Endometrial microvascular endothelial cells (primary cell): Measurements from ENCODE around the gene ZNF837. TPM values are rescaled to one million over a fixed set of nuclear protein-coding genes. Genes with fewer than 3 reads are reported as not detected.
"Not testable (repeated sequence)": the region's sequence is repeated elsewhere in the genome, so short reads cannot be mapped to it uniquely, and the experiment has no call there.

ENCODE experiments used
- in situ Hi-C: cut with HindIII; loops from 2 replicates; pipeline ENCODE4 v1.10.0; 2017; ENCODE audit warnings: low sequenced_read_pairs, low pct_unique_long_range_greater_than_20kb; ENCODE audit errors: inconsistent ontology term
- total RNA-seq: library from RNA; depleted of rRNA; stranded (reverse); fragments of >200 nt; gene quantifications from one replicate; pipeline ENCODE4 v1.2.3, GENCODE V29; 2015; ENCODE audit errors: inconsistent ontology term

The ZNF837 gene
- total RNA-seq, 1 donor from 2014 or later, result 3.1 TPM

- in situ Hi-C loops, result no loop called here
Observed at GRCh38 chr19:58379246-58379645, 1.6 kb downstream of the ZNF837 start.

DNA sequence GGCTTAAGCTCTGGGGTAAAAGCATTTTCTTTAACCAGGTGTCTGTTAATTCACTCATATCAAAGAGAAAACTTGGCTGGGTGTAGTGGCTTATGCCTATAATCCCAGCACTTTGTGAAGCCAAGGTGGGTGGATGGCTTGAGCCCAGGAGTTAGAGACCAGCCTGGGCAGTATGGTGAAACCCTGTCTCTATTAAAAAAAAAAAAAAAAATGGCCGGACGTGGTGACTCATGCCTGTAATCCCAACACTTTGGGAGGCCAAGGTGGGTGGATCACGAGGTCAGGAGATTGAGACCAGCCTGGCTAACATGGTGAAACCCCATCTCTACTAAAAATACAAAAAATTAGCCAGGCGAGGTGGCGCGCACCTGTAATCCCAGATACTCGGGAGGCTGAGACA lies 4.1 kb downstream of the ZNF837 start:
- in situ Hi-C loops, result not testable (repeated sequence)

DNA sequence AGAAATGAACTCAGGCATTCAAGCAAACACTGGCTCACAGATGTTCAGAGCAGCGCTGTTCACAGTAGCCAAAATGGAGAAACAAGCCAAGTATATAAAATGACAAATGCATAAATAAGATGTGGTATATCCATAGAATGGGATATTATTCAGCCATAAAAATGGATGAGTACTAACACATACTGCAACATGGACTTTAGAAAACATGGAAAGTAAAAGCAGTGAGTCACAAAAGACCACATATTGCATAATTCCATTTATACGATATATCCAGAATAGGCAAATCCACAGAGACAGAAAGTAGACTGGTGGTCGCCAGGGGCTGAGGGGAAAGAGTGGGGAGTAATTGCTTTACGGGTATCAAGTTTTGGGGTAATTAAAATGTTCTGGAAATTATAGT lies 6.6 kb downstream of the ZNF837 start:
- in situ Hi-C loops, result no loop called here

GRCh38 chr19:58372311-58373133 lies 8.3 kb downstream of the ZNF837 start:
- in situ Hi-C loops, result no loop called here

- in situ Hi-C loops, result no loop called here
Observed at GRCh38 chr19:58368561-58369360, 12.1 kb downstream of the ZNF837 start.

- in situ Hi-C loops, result no loop called here
Observed at GRCh38 chr19:58367698-58368454, 13.0 kb downstream of the ZNF837 start.

DNA sequence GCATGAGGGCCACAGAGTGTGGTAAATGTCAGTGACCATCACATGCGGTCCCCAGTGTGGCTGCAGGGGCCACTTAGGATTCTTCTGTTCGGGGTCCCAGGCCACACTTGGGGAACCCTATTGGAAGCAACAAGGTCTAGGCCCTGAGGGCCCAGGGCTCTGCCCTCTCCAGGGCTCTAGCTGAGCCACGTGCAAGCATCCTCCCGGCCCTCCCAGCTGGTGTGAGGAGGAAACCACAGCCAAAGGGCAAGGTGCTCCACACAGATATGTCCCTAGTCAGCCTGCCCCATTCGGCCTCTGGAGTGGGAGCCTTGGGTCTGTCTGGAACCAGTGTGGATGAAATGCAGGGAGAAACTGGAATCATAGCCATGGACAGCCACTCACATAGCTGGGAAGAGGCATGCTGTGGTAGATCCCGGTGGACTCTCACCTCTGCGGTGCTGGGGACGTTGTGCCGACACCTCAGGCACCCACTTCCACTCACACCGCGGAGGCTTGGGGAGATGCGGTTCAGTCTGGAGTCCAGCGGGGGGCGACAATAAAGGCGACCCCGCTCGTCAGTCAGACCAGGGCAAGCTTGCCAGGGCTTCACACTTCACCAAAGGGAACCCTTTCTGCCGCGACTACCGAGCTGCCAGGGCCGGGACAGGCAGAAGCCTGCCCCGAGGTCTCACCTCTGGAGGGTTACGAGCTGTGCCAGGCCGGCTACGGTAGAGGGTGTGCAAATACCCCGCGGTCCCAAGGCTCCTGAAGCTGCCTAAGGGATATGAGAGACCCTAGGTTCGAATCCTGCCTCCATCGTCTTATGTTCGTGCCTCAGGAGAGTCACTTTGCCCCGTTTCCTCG lies 14.0 kb downstream of the ZNF837 start:
- in situ Hi-C loops, result no loop called here

DNA sequence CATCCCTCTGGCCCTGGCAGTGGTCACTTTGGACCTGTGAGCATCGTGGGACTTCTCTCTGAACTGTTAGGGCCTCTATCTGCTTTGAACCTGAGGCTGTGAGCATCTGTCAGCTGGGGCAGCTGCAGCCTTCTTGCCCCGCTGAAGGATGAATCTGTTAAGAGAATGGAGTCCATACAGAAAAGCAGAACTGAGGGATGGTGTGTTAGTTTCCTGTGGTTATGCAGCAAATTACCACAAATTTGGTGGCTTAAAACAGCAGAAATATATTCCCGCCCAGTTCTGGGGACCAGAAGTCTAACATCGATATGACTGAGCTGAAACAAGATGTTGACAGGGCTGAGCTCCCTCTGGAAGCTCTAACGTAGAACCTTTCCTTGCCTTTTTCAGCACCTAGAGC lies 16.7 kb downstream of the ZNF837 start:
- in situ Hi-C loops, result no loop called here

- in situ Hi-C loops, result no loop called here
Observed at GRCh38 chr19:58362272-58362994, 18.4 kb downstream of the ZNF837 start, which contains the start of gene ZNF497. Gene ZNF497, minus strand, starts transcription at chr19:58362751. Its CDS starts 5,116 bp downstream, at chr19:58357635.

- in situ Hi-C loops, result no loop called here
Observed at GRCh38 chr19:58361900-58362271, 18.9 kb downstream of the ZNF837 start.

GRCh38 chr19:58357481-58358145 lies 23.2 kb downstream of the ZNF837 start:
- in situ Hi-C loops, result no loop called here

DNA sequence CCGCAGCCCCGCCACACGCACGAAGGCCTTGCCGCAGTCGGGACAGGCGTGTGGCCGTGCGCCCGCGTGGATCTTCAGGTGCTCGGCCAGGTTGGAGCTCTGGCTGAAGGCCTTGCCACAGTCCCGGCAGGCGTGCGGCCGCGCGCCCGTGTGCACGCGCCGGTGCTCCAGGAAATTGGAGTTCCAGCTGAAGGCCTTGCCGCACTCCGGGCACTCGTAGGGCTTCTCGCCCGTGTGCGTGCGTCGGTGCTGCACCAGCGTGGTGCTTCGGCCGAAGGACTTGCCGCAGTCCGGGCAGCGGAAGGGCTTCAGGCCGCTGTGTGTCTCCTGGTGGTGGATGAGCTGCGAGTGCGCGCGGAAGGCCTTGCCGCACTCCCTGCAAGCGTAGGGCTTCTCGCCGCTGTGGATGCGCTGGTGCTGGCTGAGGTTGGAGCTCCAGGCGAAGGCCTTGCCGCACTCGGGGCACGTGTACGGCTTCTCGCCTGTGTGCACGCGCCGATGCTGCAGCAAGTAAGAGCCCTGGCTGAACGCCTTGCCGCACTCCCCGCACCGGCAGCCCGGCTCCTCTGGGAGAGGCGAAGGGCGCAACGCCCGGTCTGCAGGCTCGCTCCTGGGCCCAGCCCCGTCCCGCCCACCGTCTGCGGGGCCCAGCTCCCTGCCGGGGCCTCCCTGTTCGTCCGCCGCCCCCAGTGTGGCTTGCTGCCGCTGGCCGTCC lies 23.9 kb downstream of the ZNF837 start:
- in situ Hi-C loops, result no loop called here

DNA sequence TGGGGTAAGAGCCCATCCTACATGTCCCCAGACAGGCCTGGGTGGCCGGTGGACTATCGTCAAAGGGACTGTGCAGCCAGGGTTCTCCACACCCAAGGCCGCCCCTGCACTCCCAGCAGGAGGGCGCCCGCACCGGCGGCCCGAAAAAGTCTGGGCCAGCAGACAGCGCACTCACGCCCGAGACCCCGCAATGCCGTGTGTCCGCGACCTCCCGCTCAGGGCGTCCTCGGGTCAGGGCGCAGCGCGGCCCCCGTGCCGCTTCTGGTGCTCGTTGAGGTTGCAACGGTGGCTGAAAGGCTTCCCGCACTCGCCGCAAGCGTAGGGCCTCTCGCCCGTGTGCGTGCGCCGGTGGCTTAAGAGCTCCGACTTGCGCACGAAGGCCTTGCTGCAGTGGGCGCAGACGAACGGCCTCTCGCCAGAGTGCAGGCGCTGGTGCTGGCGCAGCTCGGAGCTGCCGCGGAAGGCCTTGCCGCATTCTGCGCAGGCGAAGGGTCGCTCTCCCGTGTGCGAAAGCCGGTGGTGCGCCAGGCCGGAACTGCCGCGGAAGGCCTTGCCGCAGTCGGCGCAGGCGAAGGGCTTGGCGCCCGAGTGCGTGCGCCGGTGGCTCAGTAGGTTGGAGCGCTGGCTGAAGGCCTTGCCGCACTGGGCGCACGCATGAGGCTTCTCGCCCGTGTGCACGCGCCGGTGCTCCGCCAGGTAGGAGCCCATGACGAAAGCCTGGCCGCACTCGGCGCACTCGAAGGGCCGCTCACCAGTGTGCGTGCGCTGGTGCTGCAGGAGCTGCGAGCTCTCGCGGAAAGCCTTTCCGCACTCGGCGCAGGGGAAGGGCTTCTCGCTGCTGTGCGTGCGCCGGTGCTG lies 24.7 kb downstream of the ZNF837 start:
- in situ Hi-C loops, result no loop called here

- in situ Hi-C loops, result no loop called here
Observed at GRCh38 chr19:58355215-58355796, 25.5 kb downstream of the ZNF837 start.

GRCh38 chr19:58354478-58355030 lies 26.3 kb downstream of the ZNF837 start:
- in situ Hi-C loops, result no loop called here
